GM19455 (cell line): ENCODE results near the gene EHBP1.
"Not testable (repeated sequence)": the region's sequence is repeated elsewhere in the genome, so short reads cannot be mapped to it uniquely, and the experiment has no call there.

Experiments used
- ATAC-seq: cut with Tn5 transposase; IDR thresholded peaks from one replicate; pipeline ENCODE4 v1.9.1; 2021; ENCODE audit not compliant: unreplicated experiment

Gene EHBP1

GRCh38 chr2:62704654-62705006 lies 883 bp upstream of the EHBP1 start:
- ATAC-seq: no peak

- ATAC-seq: peak; percentile 8
Measured at GRCh38 chr2:62705859-62706720, 577 bp downstream of the EHBP1 start.

GRCh38 chr2:62706721-62707521 lies 1.4 kb downstream of the EHBP1 start:
- ATAC-seq: no peak

GRCh38 chr2:62708751-62709150 lies 3.2 kb downstream of the EHBP1 start:
- ATAC-seq: no peak

- no peak for ATAC-seq
Measured at GRCh38 chr2:62711832-62712494, 6.5 kb downstream of the EHBP1 start.

GRCh38 chr2:62713196-62713595 lies 7.7 kb downstream of the EHBP1 start:
- ATAC-seq: not testable (repeated sequence)

- ATAC-seq: no peak
Measured at GRCh38 chr2:62713837-62714236, 8.3 kb downstream of the EHBP1 start.

GRCh38 chr2:62716768-62717167 lies 11.3 kb downstream of the EHBP1 start:
- ATAC-seq: no peak

GRCh38 chr2:62717503-62718081 lies 12.1 kb downstream of the EHBP1 start:
- no peak for ATAC-seq

GRCh38 chr2:62718225-62718822 lies 12.8 kb downstream of the EHBP1 start:
- no peak for ATAC-seq

GRCh38 chr2:62719757-62720156 lies 14.2 kb downstream of the EHBP1 start:
- no peak for ATAC-seq

- no peak for ATAC-seq
Measured at GRCh38 chr2:62722679-62723078, 17.2 kb downstream of the EHBP1 start.

GRCh38 chr2:62723253-62723652 lies 17.7 kb downstream of the EHBP1 start:
- ATAC-seq: no peak

GRCh38 chr2:62724106-62724505 lies 18.6 kb downstream of the EHBP1 start:
- no peak for ATAC-seq

- no peak for ATAC-seq
Measured at GRCh38 chr2:62724886-62725711, 19.6 kb downstream of the EHBP1 start.

GRCh38 chr2:62725712-62726055 lies 20.2 kb downstream of the EHBP1 start:
- ATAC-seq: no peak

GRCh38 chr2:62727259-62727867 lies 21.9 kb downstream of the EHBP1 start:
- ATAC-seq: no peak

GRCh38 chr2:62727876-62728566 lies 22.5 kb downstream of the EHBP1 start:
- no peak for ATAC-seq

- no peak for ATAC-seq
Measured at GRCh38 chr2:62731275-62731674, 25.8 kb downstream of the EHBP1 start.
